Measurements from ENCODE around the gene DUOXA2.
"Not testable (repeated sequence)": the region's sequence is repeated elsewhere in the genome, so short reads cannot be mapped to it uniquely, and the experiment has no call there.

The DUOXA2 gene

GRCh38 chr15:45114076-45114750 lies at the start of gene DUOXA2, which contains the start of gene DUOX2:
Gene DUOXA2, plus strand, starts transcription at chr15:45114326. Its CDS starts 280 bp downstream, at chr15:45114606.
Gene DUOX2, minus strand, starts transcription at chr15:45114172. Its CDS starts 761 bp downstream, at chr15:45113411.
- H3K36me3 Mint-ChIP-seq, result no peaks in the 10 kb centered on the region
- H3K27ac Mint-ChIP-seq, result no peak within 1 kb of the TSS
- DNase-seq (no peak), ATAC-seq (replicated peaks) (no peak)
- peaks cover 80 to 83% of the 10 kb centered on the region in 2 donors for H3K27me3 Mint-ChIP-seq
- peaks cover 46 to 71% of the 10 kb centered on the region in 2 donors for H3K4me1 Mint-ChIP-seq
- H3K9me3 Mint-ChIP-seq, result no peaks in the 10 kb centered on the region
- peak within 1 kb of the TSS; percentile 64 to 73 for H3K4me3 Mint-ChIP-seq

GRCh38 chr15:45064386-45064785 lies 49.7 kb upstream of the DUOXA2 start:
- Mint-ChIP-seq H3K36me3 (peaks cover 18 to 46% of the 10 kb centered on the region in 2 donors), H3K27ac (no peak overlapping the region), H3K4me3 (no peak overlapping the region), H3K9me3 (no peaks in the 10 kb centered on the region), H3K27me3 (no peaks in the 10 kb centered on the region), H3K4me1 (peaks cover 9% of the 10 kb centered on the region in 2 donors)
- DNase-seq (no peak), ATAC-seq (replicated peaks) (no peak)

GRCh38 chr15:45069942-45070360 lies 44.2 kb upstream of the DUOXA2 start:
- H3K9me3 Mint-ChIP-seq; DNase-seq; ATAC-seq (replicated peaks); H3K4me1 Mint-ChIP-seq; H3K27me3 Mint-ChIP-seq; H3K27ac Mint-ChIP-seq; H3K4me3 Mint-ChIP-seq: not testable (repeated sequence)
- H3K36me3 Mint-ChIP-seq, result peaks cover 15 to 26% of the 10 kb centered on the region in 2 donors

GRCh38 chr15:45073602-45074001 lies 40.5 kb upstream of the DUOXA2 start:
- DNase-seq; H3K4me3 Mint-ChIP-seq; H3K9me3 Mint-ChIP-seq; H3K27ac Mint-ChIP-seq; H3K27me3 Mint-ChIP-seq; H3K4me1 Mint-ChIP-seq; ATAC-seq (replicated peaks): not testable (repeated sequence)
- H3K36me3 Mint-ChIP-seq, result peaks cover 6 to 11% of the 10 kb centered on the region in 2 donors

- not testable (repeated sequence) for H3K36me3 Mint-ChIP-seq; DNase-seq; H3K4me3 Mint-ChIP-seq; H3K27me3 Mint-ChIP-seq; H3K27ac Mint-ChIP-seq; ATAC-seq (replicated peaks); H3K4me1 Mint-ChIP-seq; H3K9me3 Mint-ChIP-seq
Measured at GRCh38 chr15:45075440-45076320, 38.4 kb upstream of the DUOXA2 start.

- H3K9me3 Mint-ChIP-seq; ATAC-seq (replicated peaks); H3K27ac Mint-ChIP-seq; H3K36me3 Mint-ChIP-seq; DNase-seq; H3K4me1 Mint-ChIP-seq; H3K27me3 Mint-ChIP-seq; H3K4me3 Mint-ChIP-seq: not testable (repeated sequence)
Measured at GRCh38 chr15:45077391-45077790, 36.7 kb upstream of the DUOXA2 start.

GRCh38 chr15:45079201-45079600 lies 34.9 kb upstream of the DUOXA2 start:
- not testable (repeated sequence) for H3K27ac Mint-ChIP-seq; DNase-seq; H3K4me3 Mint-ChIP-seq; H3K4me1 Mint-ChIP-seq; ATAC-seq (replicated peaks); H3K36me3 Mint-ChIP-seq; H3K9me3 Mint-ChIP-seq
- H3K27me3 Mint-ChIP-seq, result peaks cover 0 to 13% of the 10 kb centered on the region in 2 donors

GRCh38 chr15:45079628-45080246 lies 34.4 kb upstream of the DUOXA2 start:
- not testable (repeated sequence) for ATAC-seq (replicated peaks); H3K4me3 Mint-ChIP-seq; H3K27ac Mint-ChIP-seq; H3K9me3 Mint-ChIP-seq; DNase-seq; H3K4me1 Mint-ChIP-seq; H3K36me3 Mint-ChIP-seq
- peaks cover 0 to 17% of the 10 kb centered on the region in 2 donors for H3K27me3 Mint-ChIP-seq

GRCh38 chr15:45080593-45080992 lies 33.5 kb upstream of the DUOXA2 start:
- H3K36me3 Mint-ChIP-seq; H3K4me1 Mint-ChIP-seq; H3K9me3 Mint-ChIP-seq; ATAC-seq (replicated peaks); DNase-seq; H3K27ac Mint-ChIP-seq; H3K4me3 Mint-ChIP-seq: not testable (repeated sequence)
- peaks cover 0 to 17% of the 10 kb centered on the region in 2 donors for H3K27me3 Mint-ChIP-seq

- not testable (repeated sequence) for H3K4me1 Mint-ChIP-seq; H3K27ac Mint-ChIP-seq; DNase-seq; H3K4me3 Mint-ChIP-seq; H3K9me3 Mint-ChIP-seq; ATAC-seq (replicated peaks); H3K36me3 Mint-ChIP-seq
- peaks cover 6 to 23% of the 10 kb centered on the region in 2 donors for H3K27me3 Mint-ChIP-seq
Measured at GRCh38 chr15:45082412-45082811, 31.7 kb upstream of the DUOXA2 start.

GRCh38 chr15:45083223-45083622 lies 30.9 kb upstream of the DUOXA2 start:
- H3K27ac Mint-ChIP-seq, result no peak overlapping the region
- ATAC-seq (replicated peaks) (no peak), DNase-seq (no peak)
- no peak overlapping the region for H3K4me3 Mint-ChIP-seq
- no peaks in the 10 kb centered on the region for H3K9me3 Mint-ChIP-seq
- peaks cover 6 to 24% of the 10 kb centered on the region in 2 donors for H3K27me3 Mint-ChIP-seq
- no peaks in the 10 kb centered on the region for H3K4me1 Mint-ChIP-seq
- H3K36me3 Mint-ChIP-seq, result no peaks in the 10 kb centered on the region

- ATAC-seq (replicated peaks) (no peak), DNase-seq (no peak)
- no peaks in the 10 kb centered on the region for H3K4me1 Mint-ChIP-seq
- no peak overlapping the region for H3K4me3 Mint-ChIP-seq
- H3K9me3 Mint-ChIP-seq, result no peaks in the 10 kb centered on the region
- no peak overlapping the region for H3K27ac Mint-ChIP-seq
- no peaks in the 10 kb centered on the region for H3K36me3 Mint-ChIP-seq
- H3K27me3 Mint-ChIP-seq, result peaks cover 6 to 29% of the 10 kb centered on the region in 2 donors
Measured at GRCh38 chr15:45084163-45084562, 30.0 kb upstream of the DUOXA2 start.

- Mint-ChIP-seq H3K36me3 (no peaks in the 10 kb centered on the region), H3K27me3 (peaks cover 25 to 45% of the 10 kb centered on the region in 2 donors), H3K9me3 (no peaks in the 10 kb centered on the region), H3K4me1 (peaks cover 0 to 3% of the 10 kb centered on the region in 2 donors), H3K27ac (no peak overlapping the region), H3K4me3 (no peak overlapping the region)
- ATAC-seq (replicated peaks) (peak in 1 of 2 donors; percentile 51), DNase-seq (no peak)
Measured at GRCh38 chr15:45087513-45087912, 26.6 kb upstream of the DUOXA2 start.
